Esophagus muscularis mucosa (tissue), 4 donors: Measurements from ENCODE around the gene THOP1. TPM values are rescaled to one million over a fixed set of nuclear protein-coding genes. Genes with fewer than 3 reads are reported as not detected.

Experiments used
- DNase-seq: peaks from one replicate; pipeline ENCODE4 v3.0.0-alpha.2; 2017; ENCODE audit errors: extremely low spot score
- H3K27ac ChIP-seq, 4 donors: fragments of 200-600 bp; sonication (generic); replicated peaks in 1 of 4; 1 replicate in 3 of 4; 2 replicates in 1 of 4; pipeline ENCODE4 v1.5.1; 2016 to 2019; ENCODE audit warnings: mild to moderate bottlenecking in 1 of 4
- H3K27me3 ChIP-seq, 4 donors: fragments of 200-600 bp; sonication (generic); one replicate each; pipeline versions ENCODE4 v1.5.1 to v1.6.0; 2016 to 2019
- H3K36me3 ChIP-seq, 4 donors: fragments of 200-600 bp; sonication (generic); one replicate each; pipeline ENCODE4 v1.5.1; 2016 to 2019
- H3K4me1 ChIP-seq, 4 donors: fragments of 200-600 bp; sonication (generic); one replicate each; pipeline ENCODE4 v1.5.1; 2016 to 2019
- H3K4me3 ChIP-seq, 4 donors: fragments of 200-600 bp; sonication (generic); 1 replicate in 2 of 4; 2 replicates in 2 of 4; pipeline ENCODE4 v1.5.1; 2016 to 2019; ENCODE audit warnings: mild to moderate bottlenecking in 4 of 4, moderate library complexity in 1 of 4
- H3K9me3 ChIP-seq, 4 donors: fragments of 200-600 bp; sonication (generic); 1 replicate in 3 of 4; 2 replicates in 1 of 4; pipeline ENCODE4 v1.5.1; 2016 to 2019
- EP300 ChIP-seq: sonication (generic); formaldehyde crosslinking; IDR thresholded peaks from one replicate; pipeline ENCODE4 v1.6.1; 2017; ENCODE audit warnings: antibody characterized with exemption
- POLR2A ChIP-seq: fragments of 450-650 bp; IDR thresholded peaks from one replicate; pipeline ENCODE4 v1.6.1; 2017; ENCODE audit warnings: antibody characterized with exemption, moderate library complexity, mild to moderate bottlenecking, low read depth
- POLR2AphosphoS5 ChIP-seq, 2 donors: sonication (generic); formaldehyde crosslinking; IDR thresholded peaks; one replicate each; pipeline ENCODE4 v1.6.1; 2017; ENCODE audit warnings: antibody characterized with exemption in 2 of 2
- WGBS: methylation state at CpG from one replicate; pipeline ENCODE4 v1.1.5; 2018; 5-methylcytosine and 5-hydroxymethylcytosine counted together
- intact Hi-C: fragments of 100-400 bp; cut with DNase I; formaldehyde crosslinking; loops from one replicate; pipeline ENCODE4 v1.15.1; 2023
- total RNA-seq, 4 donors: library from RNA; depleted of rRNA; stranded (reverse); fragments of >200 nt; gene quantifications; one replicate each; pipeline versions ENCODE4 v1.1.0 to v1.2.1, GENCODE V29; 2016
- TF ChIP-seq, protein P1 (sequence below), 3 experiments: fragments of 200-600 bp in 2 of 3; fragments of 450-650 bp in 1 of 3; sonication (generic) in 2 of 3; IDR thresholded peaks; one replicate each; pipeline ENCODE4 v1.5.1; 2017 to 2019; ENCODE audit warnings: antibody characterized with exemption in 3 of 3, mild to moderate bottlenecking in 2 of 3, moderate library complexity in 1 of 3

THOP1 gene
- total RNA-seq, 4 donors from 2014 or later = 22.8 to 65.3 (median 42.4) TPM

DNA sequence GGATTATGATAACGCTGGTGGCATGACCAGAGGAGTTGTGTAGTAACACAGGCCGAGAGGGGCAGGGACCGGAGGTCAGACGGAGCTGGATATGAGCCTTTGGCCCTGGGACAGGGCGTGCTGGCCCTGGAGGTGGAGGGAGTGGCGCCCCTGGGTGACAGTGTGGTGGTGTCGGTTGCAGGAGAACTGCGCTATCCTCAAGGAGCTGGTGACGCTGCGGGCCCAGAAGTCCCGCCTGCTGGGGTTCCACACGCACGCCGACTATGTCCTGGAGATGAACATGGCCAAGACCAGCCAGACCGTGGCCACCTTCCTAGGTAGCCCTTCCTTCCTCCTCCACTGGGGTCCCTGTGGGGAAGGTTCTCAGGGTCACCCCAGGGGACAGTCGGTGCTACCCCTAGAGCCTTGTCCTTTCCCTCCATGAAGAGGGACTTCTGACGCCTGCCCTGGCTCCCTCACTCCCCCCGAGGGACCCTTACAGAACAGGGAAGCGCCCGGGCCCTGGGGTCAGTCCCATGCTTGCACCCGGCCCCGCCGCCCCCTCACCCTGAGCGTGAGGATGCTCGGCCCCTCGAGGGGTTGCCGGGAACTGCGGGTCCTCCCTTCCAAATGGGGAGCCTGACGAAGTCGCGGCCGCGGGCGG is 21.6 kb downstream of the THOP1 start:
- Histone ChIP-seq H3K4me3 (no peak overlapping the region), H3K36me3 (peaks cover 15 to 94% (median 80%) of the 10 kb centered on the region in 4 donors), H3K4me1 (no peaks in the 10 kb centered on the region), H3K9me3 (no peaks in the 10 kb centered on the region), H3K27me3 (no peaks in the 10 kb centered on the region), H3K27ac (no peak overlapping the region)
- DNase-seq = no peak
- 92% methylated on average over 27 of the region's 34 CpGs for WGBS
- intact Hi-C loops = no loop called here
- TF ChIP-seq, protein P1, sequence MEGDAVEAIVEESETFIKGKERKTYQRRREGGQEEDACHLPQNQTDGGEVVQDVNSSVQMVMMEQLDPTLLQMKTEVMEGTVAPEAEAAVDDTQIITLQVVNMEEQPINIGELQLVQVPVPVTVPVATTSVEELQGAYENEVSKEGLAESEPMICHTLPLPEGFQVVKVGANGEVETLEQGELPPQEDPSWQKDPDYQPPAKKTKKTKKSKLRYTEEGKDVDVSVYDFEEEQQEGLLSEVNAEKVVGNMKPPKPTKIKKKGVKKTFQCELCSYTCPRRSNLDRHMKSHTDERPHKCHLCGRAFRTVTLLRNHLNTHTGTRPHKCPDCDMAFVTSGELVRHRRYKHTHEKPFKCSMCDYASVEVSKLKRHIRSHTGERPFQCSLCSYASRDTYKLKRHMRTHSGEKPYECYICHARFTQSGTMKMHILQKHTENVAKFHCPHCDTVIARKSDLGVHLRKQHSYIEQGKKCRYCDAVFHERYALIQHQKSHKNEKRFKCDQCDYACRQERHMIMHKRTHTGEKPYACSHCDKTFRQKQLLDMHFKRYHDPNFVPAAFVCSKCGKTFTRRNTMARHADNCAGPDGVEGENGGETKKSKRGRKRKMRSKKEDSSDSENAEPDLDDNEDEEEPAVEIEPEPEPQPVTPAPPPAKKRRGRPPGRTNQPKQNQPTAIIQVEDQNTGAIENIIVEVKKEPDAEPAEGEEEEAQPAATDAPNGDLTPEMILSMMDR (IDR thresholded peaks at IDR 0.05) = no peak
- TF ChIP-seq EP300 (no peak), POLR2A (no peak), POLR2AphosphoS5 (IDR thresholded peaks at IDR 0.05) (no peak)

DNA sequence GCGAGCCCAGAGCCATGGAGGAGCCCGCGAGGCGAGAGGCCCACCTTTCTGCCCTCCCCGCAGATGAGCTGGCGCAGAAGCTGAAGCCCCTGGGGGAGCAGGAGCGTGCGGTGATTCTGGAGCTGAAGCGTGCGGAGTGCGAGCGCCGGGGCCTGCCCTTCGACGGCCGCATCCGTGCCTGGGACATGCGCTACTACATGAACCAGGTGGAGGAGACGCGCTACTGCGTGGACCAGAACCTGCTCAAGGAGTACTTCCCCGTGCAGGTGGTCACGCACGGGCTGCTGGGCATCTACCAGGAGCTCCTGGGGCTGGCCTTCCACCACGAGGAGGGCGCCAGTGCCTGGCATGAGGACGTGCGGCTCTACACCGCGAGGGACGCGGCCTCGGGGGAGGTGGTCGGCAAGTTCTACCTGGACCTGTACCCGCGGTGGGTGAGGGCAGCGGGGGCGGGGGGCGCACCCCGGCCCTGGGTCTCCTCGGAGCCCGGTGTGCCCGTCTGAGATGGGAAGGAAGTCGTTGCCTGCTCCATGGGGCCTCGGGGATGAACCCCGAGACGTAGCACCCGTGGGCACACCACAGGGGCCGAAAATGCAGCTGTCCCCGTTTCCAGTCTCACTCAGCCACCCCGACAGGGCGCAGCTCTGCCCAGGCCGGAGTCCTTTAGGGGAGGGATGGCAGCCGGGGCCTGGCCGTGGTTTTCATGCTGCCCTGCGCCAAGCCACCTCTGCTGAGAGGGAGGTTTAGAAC is 22.3 kb downstream of the THOP1 start:
- H3K9me3 ChIP-seq = no peaks in the 10 kb centered on the region
- intact Hi-C loops = no loop called here
- H3K4me3 ChIP-seq = no peak overlapping the region
- no peaks in the 10 kb centered on the region for H3K27me3 ChIP-seq
- TF ChIP-seq POLR2AphosphoS5 (IDR thresholded peaks at IDR 0.05) (no peak), EP300 (no peak), POLR2A (no peak)
- TF ChIP-seq, protein P1 (IDR thresholded peaks at IDR 0.05) = no peak
- DNase-seq = no peak
- H3K4me1 ChIP-seq = no peaks in the 10 kb centered on the region
- H3K27ac ChIP-seq = no peak overlapping the region
- WGBS = 97% methylated on average over 12 of the region's 56 CpGs
- H3K36me3 ChIP-seq = peaks cover 15 to 97% (median 86%) of the 10 kb centered on the region in 4 donors

DNA sequence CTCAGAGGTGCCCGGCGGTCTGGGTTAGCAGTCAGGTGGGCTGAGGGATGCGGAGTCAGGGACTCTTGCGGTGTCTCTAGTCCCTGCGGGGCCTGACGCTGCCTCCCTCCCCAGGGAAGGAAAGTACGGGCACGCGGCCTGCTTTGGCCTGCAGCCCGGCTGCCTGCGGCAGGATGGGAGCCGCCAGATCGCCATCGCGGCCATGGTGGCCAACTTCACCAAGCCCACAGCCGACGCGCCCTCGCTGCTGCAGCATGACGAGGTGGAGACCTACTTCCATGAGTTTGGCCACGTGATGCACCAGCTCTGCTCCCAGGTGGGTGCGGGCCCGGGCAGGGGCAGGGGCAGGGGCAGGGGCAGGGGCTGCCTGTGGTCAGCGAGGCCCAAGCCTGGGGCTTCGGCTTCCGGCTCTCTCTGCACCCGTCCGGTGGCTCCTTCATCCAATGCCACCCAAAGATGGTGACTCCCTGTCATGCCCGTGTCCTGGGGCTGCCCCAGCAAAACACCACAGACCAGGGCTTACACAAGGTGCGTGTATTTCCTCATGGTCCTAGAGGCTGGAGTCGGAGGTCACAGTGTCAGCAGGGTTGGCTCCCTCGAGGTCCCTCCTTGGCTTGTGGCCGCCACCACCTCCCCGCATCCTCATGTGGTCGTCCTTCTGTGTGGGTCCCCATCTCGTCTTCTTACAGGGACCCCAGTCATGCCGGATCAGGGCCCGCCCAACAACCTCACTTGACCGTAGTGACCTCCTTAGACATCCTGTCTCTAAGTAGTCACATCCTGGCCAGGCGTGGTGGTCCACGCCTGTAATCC is 23.0 kb downstream of the THOP1 start:
- TF ChIP-seq POLR2AphosphoS5 (IDR thresholded peaks at IDR 0.05) (no peak), POLR2A (no peak)
- WGBS = 96% methylated on average over 18 of the region's 41 CpGs

DNA sequence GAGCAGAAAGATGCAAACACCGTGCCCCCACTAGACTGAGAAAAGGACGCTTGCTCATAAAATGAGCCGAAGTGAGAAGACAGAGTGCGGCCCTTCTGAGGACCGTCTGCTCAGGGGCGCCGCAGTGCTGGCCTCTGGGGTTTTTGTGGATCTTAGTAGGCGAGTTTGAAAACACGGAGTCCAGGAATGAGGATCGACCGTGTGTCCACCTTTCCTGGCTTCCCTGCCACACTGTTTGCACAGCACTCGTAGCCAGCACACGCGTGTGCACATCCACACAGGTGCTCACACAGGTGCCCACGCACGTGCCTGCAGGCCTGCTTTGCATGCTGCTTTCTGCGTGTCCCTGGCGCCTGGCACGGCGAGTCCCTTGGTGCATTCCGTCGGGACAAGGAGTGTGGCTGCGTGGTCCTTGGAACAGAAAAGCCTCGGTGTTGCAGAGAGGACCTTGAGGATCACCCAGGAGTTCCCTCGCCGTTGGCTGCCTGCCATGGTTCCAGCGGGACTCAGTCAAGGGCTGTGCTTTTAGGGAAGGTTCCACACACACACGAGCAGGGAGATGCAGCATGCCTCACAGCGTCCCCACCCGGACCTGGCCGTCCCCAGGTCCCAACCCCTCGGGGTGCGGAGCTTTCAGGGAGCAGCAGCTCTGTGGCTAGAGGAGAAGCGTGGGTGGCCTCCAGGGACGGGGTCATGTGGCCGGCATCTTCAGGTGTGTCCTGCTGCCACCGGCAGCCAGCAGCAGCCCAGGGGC is 24.3 kb downstream of the THOP1 start:
- peaks cover 15 to 98% (median 85%) of the 10 kb centered on the region in 4 donors for H3K36me3 ChIP-seq
- no peaks in the 10 kb centered on the region for H3K4me1 ChIP-seq
- WGBS = 88% methylated on average over 31 of the region's 37 CpGs
- no peaks in the 10 kb centered on the region for H3K27me3 ChIP-seq
- intact Hi-C loops = no loop called here
- H3K9me3 ChIP-seq = no peaks in the 10 kb centered on the region
- H3K4me3 ChIP-seq = no peak overlapping the region
- H3K27ac ChIP-seq = no peak overlapping the region
- DNase-seq = no peak
- TF ChIP-seq POLR2A (no peak), EP300 (no peak), POLR2AphosphoS5 (IDR thresholded peaks at IDR 0.05) (no peak)
- TF ChIP-seq, protein P1 (IDR thresholded peaks at IDR 0.05) = no peak

More for the DNA sequence above, 23.0 kb downstream of the THOP1 start:
- Histone ChIP-seq H3K4me1 (no peaks in the 10 kb centered on the region), H3K4me3 (no peak overlapping the region), H3K27me3 (no peaks in the 10 kb centered on the region), H3K9me3 (no peaks in the 10 kb centered on the region), H3K27ac (no peak overlapping the region), H3K36me3 (peaks cover 15 to 97% (median 84%) of the 10 kb centered on the region in 4 donors)
- no peak for DNase-seq
- intact Hi-C loops = no loop called here
